Transverse colon (tissue), 4 donors: Measurements from ENCODE around the gene HDGFL3. TPM values are rescaled to one million over a fixed set of nuclear protein-coding genes. Genes with fewer than 3 reads are reported as not detected.
"Not testable (repeated sequence)": the region's sequence is repeated elsewhere in the genome, so short reads cannot be mapped to it uniquely, and the experiment has no call there.

Experiments
- DNase-seq: peaks from one replicate; pipeline ENCODE4 v3.0.0-alpha.2; 2019
- H3K27ac ChIP-seq, 4 donors: fragments of 200-600 bp; sonication (generic); 2 replicates each; pipeline ENCODE4 v1.5.1; 2016 to 2018; ENCODE audit warnings: inconsistent platforms in 4 of 4
- H3K27me3 ChIP-seq: fragments of 200-600 bp; sonication (generic); 2 replicates; pipeline ENCODE4 v1.5.1; 2017; ENCODE audit warnings: inconsistent platforms
- H3K36me3 ChIP-seq, 4 donors: fragments of 200-600 bp; sonication (generic); 2 replicates each; pipeline ENCODE4 v1.5.1; 2017 to 2019; ENCODE audit warnings: inconsistent platforms in 4 of 4
- H3K4me1 ChIP-seq, 4 donors: fragments of 200-600 bp; sonication (generic); 2 replicates each; pipeline ENCODE4 v1.5.1; 2017 to 2020; ENCODE audit warnings: inconsistent platforms in 4 of 4
- H3K4me3 ChIP-seq, 4 donors: fragments of 200-600 bp; sonication (generic); 1 replicate in 1 of 4; 2 replicates in 3 of 4; pipeline versions ENCODE4 v1.5.1 to v1.6.1; 2017 to 2019; ENCODE audit warnings: inconsistent platforms in 4 of 4
- H3K9me3 ChIP-seq, 2 donors: fragments of 200-600 bp; sonication (generic); 2 replicates each; pipeline ENCODE4 v1.5.1; 2017 to 2019; ENCODE audit warnings: inconsistent platforms in 2 of 2
- EP300 ChIP-seq: sonication (generic); formaldehyde crosslinking; IDR thresholded peaks from one replicate; pipeline ENCODE4 v1.6.1; 2017; ENCODE audit warnings: antibody characterized with exemption, low read depth
- POLR2A ChIP-seq: fragments of 450-650 bp; IDR thresholded peaks from one replicate; pipeline ENCODE4 v1.6.1; 2016; ENCODE audit warnings: antibody characterized with exemption, mild to moderate bottlenecking, moderate library complexity
- POLR2AphosphoS5 ChIP-seq, 3 donors: sonication (generic); formaldehyde crosslinking; IDR thresholded peaks; one replicate each; pipeline ENCODE4 v1.6.1; 2016; ENCODE audit warnings: antibody characterized with exemption in 3 of 3
- WGBS, 2 donors: methylation state at CpG; one replicate each; pipeline ENCODE4 v1.1.5; 2018; ENCODE audit warnings: low coverage in 1 of 2; 5-methylcytosine and 5-hydroxymethylcytosine counted together
- in situ Hi-C, 4 donors: fragments of 200-750 bp; cut with MboI; loops; one replicate each; pipeline versions ENCODE4 v1.15.0 to v1.15.1; 2017; ENCODE audit warnings: low sequenced_read_pairs in 3 of 4, low pct_ligation_motif_present in 1 of 4, low pct_unique_long_range_greater_than_20kb in 1 of 4
- intact Hi-C: fragments of 100-400 bp; cut with DNase I; formaldehyde crosslinking; loops from one replicate; pipeline ENCODE4 v1.15.1; 2023; ENCODE audit warnings: low total_unique reads
- total RNA-seq, 4 donors: library from RNA; depleted of rRNA; stranded (reverse); fragments of >200 nt; gene quantifications; one replicate each; pipeline ENCODE4 v1.1.0, GENCODE V29; 2016
- TF ChIP-seq, protein P1 (sequence below), 5 experiments: fragments of 200-600 bp in 3 of 5; fragments of 450-650 bp in 2 of 5; sonication (generic) in 3 of 5; IDR thresholded peaks; 1 replicate in 2 of 5; 2 replicates in 3 of 5; pipeline ENCODE4 v1.5.1; 2016 to 2017; ENCODE audit warnings: antibody characterized with exemption in 5 of 5, inconsistent platforms in 3 of 5, mild to moderate bottlenecking in 2 of 5, moderate library complexity in 1 of 5

Gene HDGFL3
- total RNA-seq, 4 donors from 2014 or later = 2.6 to 16.5 (median 5.2) TPM

DNA sequence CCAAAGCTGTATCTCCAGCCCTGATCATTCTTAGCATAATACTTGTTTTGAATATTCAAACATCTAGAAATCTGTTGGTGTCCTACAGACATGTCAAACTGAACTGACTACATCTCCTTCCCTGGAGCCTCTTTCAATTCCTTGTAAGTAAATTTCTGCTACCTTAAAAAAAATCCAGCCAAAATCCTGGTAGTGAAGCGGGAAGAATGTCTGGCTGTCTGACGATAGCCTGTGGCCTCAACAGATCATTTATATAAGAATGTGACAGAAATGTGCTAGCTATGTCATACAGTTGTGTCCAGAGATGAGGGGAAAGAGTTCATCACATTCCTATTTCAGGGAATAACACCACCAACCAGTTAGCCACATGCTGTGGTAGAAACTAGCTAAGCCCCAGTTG, 118.7 kb downstream of the HDGFL3 start:
- 71 to 82% methylated on average over 2 of the region's 2 CpGs for WGBS, 2 donors
- in situ Hi-C loops = no loop called here

GRCh38 chr15:83087576-83087975, 120.0 kb downstream of the HDGFL3 start:
- Histone ChIP-seq H3K27me3 (peaks cover 7% of the 10 kb centered on the region), H3K9me3 (no peaks in the 10 kb centered on the region), H3K27ac (no peak overlapping the region), H3K36me3 (no peaks in the 10 kb centered on the region), H3K4me3 (no peak overlapping the region), H3K4me1 (no peaks in the 10 kb centered on the region)
- in situ Hi-C loops = no loop called here
- 67 to 68% methylated on average over 2 of the region's 2 CpGs for WGBS, 2 donors
- TF ChIP-seq POLR2AphosphoS5 (IDR thresholded peaks at IDR 0.05) = no peak
- TF ChIP-seq, protein P1, sequence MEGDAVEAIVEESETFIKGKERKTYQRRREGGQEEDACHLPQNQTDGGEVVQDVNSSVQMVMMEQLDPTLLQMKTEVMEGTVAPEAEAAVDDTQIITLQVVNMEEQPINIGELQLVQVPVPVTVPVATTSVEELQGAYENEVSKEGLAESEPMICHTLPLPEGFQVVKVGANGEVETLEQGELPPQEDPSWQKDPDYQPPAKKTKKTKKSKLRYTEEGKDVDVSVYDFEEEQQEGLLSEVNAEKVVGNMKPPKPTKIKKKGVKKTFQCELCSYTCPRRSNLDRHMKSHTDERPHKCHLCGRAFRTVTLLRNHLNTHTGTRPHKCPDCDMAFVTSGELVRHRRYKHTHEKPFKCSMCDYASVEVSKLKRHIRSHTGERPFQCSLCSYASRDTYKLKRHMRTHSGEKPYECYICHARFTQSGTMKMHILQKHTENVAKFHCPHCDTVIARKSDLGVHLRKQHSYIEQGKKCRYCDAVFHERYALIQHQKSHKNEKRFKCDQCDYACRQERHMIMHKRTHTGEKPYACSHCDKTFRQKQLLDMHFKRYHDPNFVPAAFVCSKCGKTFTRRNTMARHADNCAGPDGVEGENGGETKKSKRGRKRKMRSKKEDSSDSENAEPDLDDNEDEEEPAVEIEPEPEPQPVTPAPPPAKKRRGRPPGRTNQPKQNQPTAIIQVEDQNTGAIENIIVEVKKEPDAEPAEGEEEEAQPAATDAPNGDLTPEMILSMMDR (IDR thresholded peaks at IDR 0.05) = no peak
- no peak for TF ChIP-seq EP300
- TF ChIP-seq POLR2A = no peak
- intact Hi-C loops = no loop called here
- DNase-seq = no peak

More for the DNA sequence above, 118.7 kb downstream of the HDGFL3 start:
- no peaks in the 10 kb centered on the region for H3K4me1 ChIP-seq
- no peak for DNase-seq
- no peak overlapping the region for H3K27ac ChIP-seq
- no peaks in the 10 kb centered on the region for H3K9me3 ChIP-seq
- no peak overlapping the region for H3K4me3 ChIP-seq
- no peaks in the 10 kb centered on the region for H3K36me3 ChIP-seq
- intact Hi-C loops = no loop called here
- H3K27me3 ChIP-seq = peaks cover 7% of the 10 kb centered on the region
- TF ChIP-seq EP300 (no peak), POLR2AphosphoS5 (IDR thresholded peaks at IDR 0.05) (no peak), POLR2A (no peak)
- TF ChIP-seq, protein P1 (IDR thresholded peaks at IDR 0.05) = no peak

GRCh38 chr15:83085864-83086552, 121.6 kb downstream of the HDGFL3 start:
- in situ Hi-C loops, intact Hi-C loops, H3K4me3 ChIP-seq, H3K27ac ChIP-seq, H3K4me1 ChIP-seq, H3K36me3 ChIP-seq, DNase-seq, H3K27me3 ChIP-seq, H3K9me3 ChIP-seq: not testable (repeated sequence)
- WGBS, 2 donors = 75 to 85% methylated on average over 3 to 8 of the region's 8 CpGs

GRCh38 chr15:83085461-83085860, 122.2 kb downstream of the HDGFL3 start:
- H3K4me1 ChIP-seq, intact Hi-C loops, in situ Hi-C loops, H3K27me3 ChIP-seq, DNase-seq, H3K9me3 ChIP-seq, H3K36me3 ChIP-seq, H3K4me3 ChIP-seq, H3K27ac ChIP-seq: not testable (repeated sequence)
- WGBS, 2 donors = 85 to 100% methylated on average over 1 to 3 of the region's 3 CpGs

DNA sequence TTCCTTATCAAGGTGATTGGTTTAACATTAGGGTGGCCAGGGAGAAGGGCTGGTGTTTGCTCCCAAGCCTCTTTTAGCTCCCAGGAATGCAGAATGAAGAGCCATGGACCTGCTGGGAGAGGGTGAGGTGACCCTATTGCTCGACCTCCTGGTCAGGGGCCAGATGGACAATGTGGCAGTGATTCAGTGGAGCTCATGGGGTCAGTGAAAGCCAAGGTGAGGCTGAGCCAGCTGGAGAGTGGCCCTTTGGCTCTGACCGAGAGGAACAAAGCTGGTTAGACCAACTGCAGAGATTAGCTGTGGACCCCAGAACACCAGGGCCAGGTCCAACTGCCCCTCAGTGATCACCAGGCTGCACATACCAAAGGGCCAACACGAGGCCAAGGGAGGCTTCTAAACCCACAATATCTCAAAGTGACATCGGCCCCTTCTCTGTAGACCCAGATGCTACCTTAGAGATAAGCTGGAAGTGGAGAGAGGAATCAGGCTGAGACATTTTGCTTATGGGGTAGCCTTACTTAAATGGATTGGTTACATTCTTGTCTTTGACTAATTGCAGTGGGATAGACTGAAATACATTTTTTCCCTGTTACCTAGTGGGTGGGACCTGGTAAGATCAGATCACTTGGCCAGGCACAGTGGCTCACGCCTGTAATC, 124.8 kb downstream of the HDGFL3 start:
- TF ChIP-seq POLR2AphosphoS5 (IDR thresholded peaks at IDR 0.05) (no peak), POLR2A (no peak), EP300 (no peak)
- TF ChIP-seq, protein P1 (IDR thresholded peaks at IDR 0.05) = no peak
- WGBS, 2 donors = 64 to 67% methylated on average over 1 to 5 of the region's 5 CpGs
- H3K27ac ChIP-seq = no peak overlapping the region
- no peaks in the 10 kb centered on the region for H3K9me3 ChIP-seq
- H3K4me3 ChIP-seq = no peak overlapping the region
- intact Hi-C loops (no loop called here), in situ Hi-C loops (no loop called here)
- H3K27me3 ChIP-seq = peaks cover 18% of the 10 kb centered on the region
- H3K36me3 ChIP-seq = no peaks in the 10 kb centered on the region
- H3K4me1 ChIP-seq = no peaks in the 10 kb centered on the region
- DNase-seq = no peak
